ENCODE measurements around the gene EMP3. TPM values are rescaled to one million over a fixed set of nuclear protein-coding genes. Genes with fewer than 3 reads are reported as not detected.
A peak's percentile ranks its signal among the peaks of the same experiment; 100 is the strongest.

The EMP3 gene
- total RNA-seq, 1 experiment from 2014 or later = 92.9 TPM

DNA sequence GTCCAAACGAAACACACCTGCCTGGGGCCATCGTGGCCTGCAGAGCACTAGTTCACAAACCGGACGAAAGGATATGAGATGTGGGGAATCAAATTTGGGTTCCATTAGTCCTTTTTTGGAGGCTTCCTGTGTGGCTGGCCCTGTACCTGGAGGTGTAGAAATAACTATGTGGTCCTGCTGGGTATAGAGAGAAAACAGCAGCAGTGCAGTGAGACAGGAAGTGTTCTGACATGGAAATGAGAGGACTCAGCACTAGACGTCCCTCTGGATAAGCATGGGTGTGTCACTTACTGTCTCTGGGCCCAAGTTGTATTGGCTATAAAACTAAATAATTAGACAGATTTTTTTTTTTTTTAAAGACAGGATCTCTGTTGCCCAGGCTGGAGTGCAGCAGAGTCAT is 53.7 kb downstream of the EMP3 start:
- ATAC-seq (no peak), DNase-seq (ENCODE audit: low read depth, low spot score) (no peak)
- H3K36me3 ChIP-seq (ENCODE audit: control insufficient read depth in 1 of 2, insufficient read depth in 2 of 2, low read length in 2 of 2) = peaks cover 11 to 16% of the 10 kb centered on the region in 2 experiments; a peak in 3 of 4 replicates
- peak overlapping the region; percentile 66; the same call in 1 of the 2 replicates for H3K4me2 ChIP-seq (ENCODE audit: low read length)
- no peaks in the 10 kb centered on the region for H3K27me3 ChIP-seq (ENCODE audit: insufficient read depth, low read length)
- H3K9me3 ChIP-seq (ENCODE audit: control insufficient read depth in 1 of 2, insufficient read depth in 1 of 2, low read depth in 1 of 2, low read length in 2 of 2) = no peaks in the 10 kb centered on the region
- no peak overlapping the region for H3K27ac ChIP-seq (ENCODE audit: low read depth, low read length)
- TF ChIP-seq, protein P1, sequence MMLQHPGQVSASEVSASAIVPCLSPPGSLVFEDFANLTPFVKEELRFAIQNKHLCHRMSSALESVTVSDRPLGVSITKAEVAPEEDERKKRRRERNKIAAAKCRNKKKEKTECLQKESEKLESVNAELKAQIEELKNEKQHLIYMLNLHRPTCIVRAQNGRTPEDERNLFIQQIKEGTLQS (IDR thresholded peaks at IDR 0.05) = no peak
- peak; percentile 17; the same call in 1 of the 2 replicates for TF ChIP-seq POLR2AphosphoS5 (IDR thresholded peaks at IDR 0.05; ENCODE audit: low read depth, low read length)
- CTCF ChIA-PET = interaction anchor here (0.8 kb wide), 1 partner anchor 12 kb away, joined by 4 read pairs; the partner anchor contains the start of gene KDELR1
- RAD21 ChIA-PET (ENCODE audit: low non-redundant PET in 1 of 2, low total read pairs in 2 of 2, uncharacterized antibody in 2 of 2, unreplicated experiment in 2 of 2) = no interaction called here
- no peak overlapping the region for H3K4me3 ChIP-seq (replicated peaks in 1 of 2; ENCODE audit: low read depth in 1 of 2, low read length in 2 of 2)
- intact Hi-C loops (cut with micrococcal nuclease) = no loop called here
- no peaks in the 10 kb centered on the region for H3K79me2 ChIP-seq (ENCODE audit: insufficient read depth, low read length)
- BruUV-seq (replicated peaks) = no TSS peak
- H3K9me2 ChIP-seq (ENCODE audit: insufficient read depth) = no peaks in the 10 kb centered on the region
- POLR2A ChIA-PET = no interaction called here
- no peaks in the 10 kb centered on the region for H4K20me1 ChIP-seq (ENCODE audit: insufficient read depth)
- H3K9ac ChIP-seq (ENCODE audit: low read length) = no peak overlapping the region
- no peak overlapping the region for H2AFZ ChIP-seq (ENCODE audit: low read depth, low read length, poor library complexity, severe bottlenecking)
- H3K4me1 ChIP-seq (ENCODE audit: control insufficient read depth in 1 of 2, insufficient read depth in 2 of 2, low read length in 2 of 2) = peaks cover 13 to 24% of the 10 kb centered on the region in 2 experiments; a peak in 3 of 4 replicates

Other genes starting within 250 kb of the EMP3 start
- 1.7 TPM for gene PLA2G4C, start 214.7 kb upstream of the EMP3 start, total RNA-seq (2021; ENCODE audit: unreplicated experiment)
- gene LIG1, start 155.2 kb upstream of the EMP3 start, total RNA-seq (2021; ENCODE audit: unreplicated experiment) = 122 TPM
- 10.2 TPM for gene ZSWIM9, start 154.9 kb upstream of the EMP3 start, total RNA-seq (2021; ENCODE audit: unreplicated experiment)
- 17.5 TPM for gene CARD8, start 69.6 kb upstream of the EMP3 start, total RNA-seq (2021; ENCODE audit: unreplicated experiment)
- gene ZNF114, start 55.5 kb upstream of the EMP3 start, total RNA-seq (2021; ENCODE audit: unreplicated experiment) = 4.1 TPM
- gene TMEM143, start 38.4 kb downstream of the EMP3 start, total RNA-seq (2021; ENCODE audit: unreplicated experiment) = 13.2 TPM
- 0.49 TPM for gene SYNGR4, start 38.8 kb downstream of the EMP3 start, total RNA-seq (2021; ENCODE audit: unreplicated experiment)
- 212 TPM for gene KDELR1, start 66.0 kb downstream of the EMP3 start, total RNA-seq (2021; ENCODE audit: unreplicated experiment)
- gene GRIN2D, start 68.1 kb downstream of the EMP3 start, total RNA-seq (2021; ENCODE audit: unreplicated experiment) = 26.2 TPM
- 64.8 TPM for gene GRWD1, start 120.4 kb downstream of the EMP3 start, total RNA-seq (2021; ENCODE audit: unreplicated experiment)
- 2.5 TPM for gene KCNJ14, start 130.0 kb downstream of the EMP3 start, total RNA-seq (2021; ENCODE audit: unreplicated experiment)
- 75.3 TPM for gene CYTH2, start 143.8 kb downstream of the EMP3 start, total RNA-seq (2021; ENCODE audit: unreplicated experiment)
- gene LMTK3, start 186.3 kb downstream of the EMP3 start, total RNA-seq (2021; ENCODE audit: unreplicated experiment) = 19.9 TPM
- 4.8 TPM for gene SULT2B1, start 226.6 kb downstream of the EMP3 start, total RNA-seq (2021; ENCODE audit: unreplicated experiment)

All from HCT116 (cell line).